H1 (cell line): ENCODE measurements around the gene DZIP1L. TPM values are rescaled to one million over a fixed set of nuclear protein-coding genes. Genes with fewer than 3 reads are reported as not detected.

ENCODE experiments used
- CTCF ChIA-PET: fragments of 300-600 bp; sonication (Branson Sonifier 250); formaldehyde crosslinking; loops from one replicate; lab custom pipeline; 2021; ENCODE audit not compliant: partially characterized antibody; lab: Charles Lee
- POLR2A ChIA-PET: fragments of 300-600 bp; sonication (Branson Sonifier 250); formaldehyde crosslinking; loops from one replicate; lab custom pipeline; 2021; ENCODE audit warnings: inconsistent platforms; ENCODE audit not compliant: partially characterized antibody; lab: Charles Lee
- DNase-seq, 2 experiments: peaks; one replicate each; pipeline versions ENCODE4 v3.0.0 to v3.0.0-alpha.2; 2010 to 2022; ENCODE audit warnings: low spot score in 2 of 2, low read depth in 1 of 2, mixed read lengths in 1 of 2
- FAIRE-seq: peaks from 2 replicates; lab custom pipeline; 2011; peaks lifted over from hg19 to GRCh38; lab: Jason Lieb, UNC
- H2AFZ ChIP-seq: 2 replicates; pipeline ENCODE4 v1.8.1; 2012; ENCODE audit warnings: low read length, inconsistent platforms
- H2AK5ac ChIP-seq: 2 replicates; pipeline ENCODE4 v1.6.1; 2013; ENCODE audit warnings: low read depth, low read length
- H2BK120ac ChIP-seq: replicated peaks from 2 replicates; pipeline ENCODE3; 2013; ENCODE audit warnings: low read depth, low read length, inconsistent platforms
- H2BK12ac ChIP-seq: 2 replicates; pipeline ENCODE4 v1.6.1; 2013; ENCODE audit warnings: low read depth, low read length
- H2BK15ac ChIP-seq: 2 replicates; pipeline ENCODE4 v1.6.1; 2013; ENCODE audit warnings: low read length
- H2BK20ac ChIP-seq: 2 replicates; pipeline ENCODE4 v1.6.1; 2013; ENCODE audit warnings: low read length
- H2BK5ac ChIP-seq: 2 replicates; pipeline ENCODE4 v1.6.1; 2013; ENCODE audit warnings: low read depth, low read length
- H3K14ac ChIP-seq: 2 replicates; pipeline ENCODE4 v1.6.1; 2013; ENCODE audit warnings: inconsistent platforms; ENCODE audit not compliant: insufficient read length
- H3K18ac ChIP-seq: 2 replicates; pipeline ENCODE4 v1.6.1; 2013; ENCODE audit warnings: low read length; ENCODE audit errors: extremely low read depth
- H3K23ac ChIP-seq: 2 replicates; pipeline ENCODE4 v1.6.1; 2013; ENCODE audit warnings: inconsistent platforms; ENCODE audit not compliant: insufficient read length
- H3K23me2 ChIP-seq: 2 replicates; pipeline ENCODE4 v1.6.1; 2013; ENCODE audit warnings: low read depth, low read length
- H3K27ac ChIP-seq: 2 replicates; pipeline ENCODE4 v1.6.1; 2011; ENCODE audit warnings: low read depth, low read length, inconsistent platforms
- H3K27me3 ChIP-seq, 4 experiments: replicated peaks in 1 of 4; 1 replicate in 1 of 4; 2 replicates in 3 of 4; pipeline versions ENCODE4 v1.6.1 to v1.8.1; 2011 to 2013; ENCODE audit warnings: low read length in 3 of 4, mild to moderate bottlenecking in 3 of 4, inconsistent platforms in 2 of 4, mixed read lengths in 2 of 4, moderate library complexity in 1 of 4; ENCODE audit not compliant: control insufficient read depth in 3 of 4, insufficient read depth in 3 of 4; ENCODE audit errors: extremely low read depth in 1 of 4
- H3K36me3 ChIP-seq, 4 experiments: 2 replicates each; pipeline versions ENCODE4 v1.6.1 to v1.8.1; 2011 to 2013; ENCODE audit warnings: mild to moderate bottlenecking in 4 of 4, low read length in 3 of 4, moderate library complexity in 2 of 4, control low read depth in 1 of 4, inconsistent platforms in 1 of 4; ENCODE audit not compliant: insufficient read depth in 4 of 4, control insufficient read depth in 2 of 4
- H3K4ac ChIP-seq: replicated peaks from 2 replicates; pipeline ENCODE3; 2013; ENCODE audit warnings: low read length, low read depth, mixed read lengths, inconsistent platforms; ENCODE audit not compliant: insufficient read length
- H3K4me1 ChIP-seq, 4 experiments: replicated peaks in 1 of 4; 1 replicate in 1 of 4; 2 replicates in 3 of 4; pipeline versions ENCODE4 v1.6.1 to v1.8.1; 2011 to 2013; ENCODE audit warnings: low read length in 3 of 4, inconsistent platforms in 2 of 4, mixed read lengths in 1 of 4; ENCODE audit not compliant: insufficient read depth in 4 of 4, control insufficient read depth in 3 of 4
- H3K4me2 ChIP-seq, 2 experiments: 2 replicates each; pipeline versions ENCODE4 v1.6.1 to v1.8.1; 2011 to 2013; ENCODE audit warnings: low read depth in 2 of 2, low read length in 2 of 2, control low read depth in 1 of 2, inconsistent platforms in 1 of 2, mild to moderate bottlenecking in 1 of 2; ENCODE audit not compliant: insufficient read depth in 1 of 2
- H3K4me3 ChIP-seq, 4 experiments: fragments of 200-600, 300-600 bp in 1 of 4; sonication (generic), shearing (Covaris generic), sonication (Bioruptor Twin) in 1 of 4; 2 replicates each; pipeline versions ENCODE4 v1.5.1 to v1.8.1; 2011 to 2016; ENCODE audit warnings: low read length in 4 of 4, low read depth in 3 of 4, control low read depth in 2 of 4, inconsistent platforms in 2 of 4, mild to moderate bottlenecking in 2 of 4, mixed read lengths in 1 of 4, moderate library complexity in 1 of 4; ENCODE audit not compliant: insufficient read depth in 2 of 4; ENCODE audit errors: extremely low read depth in 1 of 4
- H3K56ac ChIP-seq: replicated peaks from 2 replicates; pipeline ENCODE3; 2013; ENCODE audit warnings: low read depth, mild to moderate bottlenecking, mixed read lengths, low read length, inconsistent platforms; ENCODE audit not compliant: insufficient read length
- H3K79me1 ChIP-seq: 2 replicates; pipeline ENCODE4 v1.6.1; 2013; ENCODE audit warnings: low read depth, low read length, control low read depth
- H3K79me2 ChIP-seq, 2 experiments: 2 replicates each; pipeline versions ENCODE4 v1.6.1 to v1.8.1; 2012 to 2013; ENCODE audit warnings: low read length in 2 of 2, mild to moderate bottlenecking in 2 of 2, inconsistent platforms in 1 of 2; ENCODE audit not compliant: insufficient read depth in 2 of 2, control insufficient read depth in 1 of 2
- H3K9ac ChIP-seq, 4 experiments: replicated peaks in 1 of 4; 1 replicate in 1 of 4; 2 replicates in 3 of 4; pipeline versions ENCODE4 v1.6.1 to v1.8.1; 2011 to 2013; ENCODE audit warnings: low read depth in 3 of 4, low read length in 3 of 4, control low read depth in 2 of 4, mild to moderate bottlenecking in 2 of 4, moderate library complexity in 2 of 4, inconsistent platforms in 1 of 4; ENCODE audit errors: extremely low read depth in 1 of 4
- H3K9me3 ChIP-seq, 2 experiments: 2 replicates each; pipeline versions ENCODE4 v1.6.1 to v1.8.1; 2012 to 2013; ENCODE audit warnings: mild to moderate bottlenecking in 2 of 2, moderate library complexity in 2 of 2, control low read depth in 1 of 2, inconsistent platforms in 1 of 2, low read depth in 1 of 2, low read length in 1 of 2, mixed read lengths in 1 of 2; ENCODE audit not compliant: insufficient read depth in 2 of 2
- H4K20me1 ChIP-seq, 2 experiments: replicated peaks in 1 of 2; 2 replicates each; pipeline versions ENCODE3 to v1.8.1; 2011 to 2013; ENCODE audit warnings: inconsistent platforms in 2 of 2, low read length in 2 of 2, mild to moderate bottlenecking in 1 of 2; ENCODE audit not compliant: insufficient read depth in 2 of 2, control insufficient read depth in 1 of 2
- H4K5ac ChIP-seq: 2 replicates; pipeline ENCODE4 v1.6.1; 2013; ENCODE audit warnings: low read length, low read depth, mixed read lengths, inconsistent platforms; ENCODE audit not compliant: insufficient read length
- H4K8ac ChIP-seq: 2 replicates; pipeline ENCODE4 v1.8.0; 2013; ENCODE audit warnings: mild to moderate bottlenecking, moderate library complexity, low read length, inconsistent platforms; ENCODE audit not compliant: insufficient read depth; ENCODE audit errors: extremely low read depth
- H4K91ac ChIP-seq: replicated peaks from 2 replicates; pipeline ENCODE3; 2013; ENCODE audit warnings: low read length, mixed read lengths, inconsistent platforms; ENCODE audit not compliant: insufficient read length
- BACH1 ChIP-seq: IDR thresholded peaks from 2 replicates; pipeline ENCODE4 v1.6.1; 2012; ENCODE audit warnings: low read length, improper control_type of control experiment
- CBX5 ChIP-seq: fragments of 300-800, 300-1000 bp; sonication (generic); IDR thresholded peaks from 2 replicates; pipeline ENCODE4 v1.7.1; 2016; ENCODE audit warnings: antibody characterized with exemption, low read length, low read depth
- CBX8 ChIP-seq: fragments of 300-800, 300-1000 bp; sonication (generic); IDR thresholded peaks from 2 replicates; pipeline ENCODE4 v1.7.1; 2016; ENCODE audit warnings: low read depth, low read length, borderline replicate concordance
- CTCF ChIP-seq, 3 experiments: IDR thresholded peaks; 1 replicate in 2 of 3; 2 replicates in 1 of 3; pipeline versions ENCODE4 v1.5.1 to v1.6.1; 2011; ENCODE audit warnings: low read length in 3 of 3, mild to moderate bottlenecking in 3 of 3, inconsistent platforms in 2 of 3, low read depth in 1 of 3, moderate library complexity in 1 of 3; ENCODE audit not compliant: insufficient read depth in 1 of 3; ENCODE audit errors: control extremely low read depth in 1 of 3
- GTF2F1 ChIP-seq: IDR thresholded peaks from 2 replicates; pipeline ENCODE4 v1.6.1; 2012; ENCODE audit warnings: low read depth, low read length, improper control_type of control experiment, borderline replicate concordance
- KDM4A ChIP-seq: IDR thresholded peaks from one replicate; pipeline ENCODE4 v1.7.1; 2012; ENCODE audit warnings: low read depth, mild to moderate bottlenecking, moderate library complexity, low read length, inconsistent platforms; ENCODE audit not compliant: severe bottlenecking
- KDM5A ChIP-seq: fragments of 200-600 bp; IDR thresholded peaks from 2 replicates; pipeline ENCODE4 v1.7.1; 2012; ENCODE audit warnings: mild to moderate bottlenecking, low read length, inconsistent platforms, mixed read lengths
- RAD21 ChIP-seq, 2 experiments: IDR thresholded peaks in 1 of 2; conservative IDR thresholded peaks in 1 of 2; 2 replicates each; pipeline ENCODE4 v1.6.1; 2011; ENCODE audit warnings: low read depth in 2 of 2, low read length in 2 of 2, improper control_type of control experiment in 1 of 2, inconsistent platforms in 1 of 2, mild to moderate bottlenecking in 1 of 2, moderate library complexity in 1 of 2
- SAP30 ChIP-seq: fragments of 300-600 bp; sonication (generic); IDR thresholded peaks from 2 replicates; pipeline ENCODE4 v1.7.1; 2012; ENCODE audit warnings: low read length, moderate library complexity, mild to moderate bottlenecking, inconsistent platforms; ENCODE audit not compliant: insufficient read depth, insufficient replicate concordance
- SP2 ChIP-seq: IDR thresholded peaks from 2 replicates; pipeline ENCODE4 v1.6.1; 2012; ENCODE audit warnings: mild to moderate bottlenecking, low read length, inconsistent platforms
- TCF12 ChIP-seq: IDR thresholded peaks from 2 replicates; pipeline ENCODE4 v1.6.1; 2011; ENCODE audit warnings: low read depth, mild to moderate bottlenecking, low read length
- WGBS, 2 experiments: shearing (Covaris generic) in 1 of 2; methylation state at CpG; one replicate each; pipeline versions ENCODE4 v1.1.6 to v1.1.7; 2013 to 2015; ENCODE audit warnings: low lambda C conversion rate in 2 of 2, mixed read lengths in 2 of 2, inconsistent platforms in 1 of 2, low coverage in 1 of 2, missing lambda C conversion rate in 1 of 2; ENCODE audit not compliant: insufficient replicate concordance in 2 of 2, insufficient coverage in 1 of 2, insufficient read length in 1 of 2; ENCODE audit errors: extremely low coverage in 1 of 2, missing lambda C conversion rate in 1 of 2; 5-methylcytosine and 5-hydroxymethylcytosine counted together
- polyA plus RNA-seq, 7 experiments: library from polyadenylated mRNA; depleted of rRNA in 3 of 7; stranded (reverse) in 5 of 7; unstranded in 2 of 7; fragments of >200 nt in 5 of 7; fragments of 200-250 nt in 2 of 7; gene quantifications; 1 replicate in 5 of 7; 2 replicates in 1 of 7; 4 replicates in 1 of 7; pipeline versions ENCODE4 v1.2.1 to v1.2.3, GENCODE V29; 2011 to 2013; ENCODE audit warnings: missing spikeins in 2 of 7, mixed read lengths in 2 of 7
- total RNA-seq: library from RNA; stranded (reverse); fragmentation: NEBNext Ultra II Directional; extraction: Animal tissue kit (Norgen Biotek cat#: 25700); gene quantifications from 2 replicates; pipeline ENCODE4 v1.2.1, GENCODE V29; 2021

Gene DZIP1L
- total and polyA plus RNA-seq, 2 of the 8 experiments (the other 6 are each of a cell fraction or from before 2014, with no cell fraction given) = 6.5 to 8.3 TPM

GRCh38 chr3:138132239-138132638 lies 16.8 kb upstream of the DZIP1L start, which contains the start of gene A4GNT:
A4GNT (minus strand) TSS chr3:138132390; CDS start chr3:138131256, 1,134 bp downstream.
- H3K4me3 ChIP-seq = no peak within 1 kb of the TSS
- H3K27me3 ChIP-seq = no peaks in the 10 kb centered on the region
- no peaks in the 10 kb centered on the region for H4K20me1 ChIP-seq
- DNase-seq (no peak), FAIRE-seq (no peak)
- 77% methylated on average over 1 of the region's 1 CpG; no CpG with 5 or more reads in 1 of the 2 experiments for WGBS, 2 experiments
- H3K79me1 ChIP-seq = no peaks in the 10 kb centered on the region
- H3K4ac ChIP-seq = no peak within 1 kb of the TSS
- no peak within 1 kb of the TSS for H2AK5ac ChIP-seq
- no peak within 1 kb of the TSS for H3K23ac ChIP-seq
- H3K14ac ChIP-seq = no peak within 1 kb of the TSS
- H3K18ac ChIP-seq = no peak within 1 kb of the TSS
- H4K8ac ChIP-seq = no peak within 1 kb of the TSS
- H3K9ac ChIP-seq = no peak within 1 kb of the TSS
- no peak within 1 kb of the TSS for H2BK20ac ChIP-seq
- no peaks in the 10 kb centered on the region for H3K23me2 ChIP-seq
- H2BK120ac ChIP-seq = no peak within 1 kb of the TSS
- no peak within 1 kb of the TSS for H3K56ac ChIP-seq
- no peak within 1 kb of the TSS for H2BK15ac ChIP-seq
- no peaks in the 10 kb centered on the region for H3K9me3 ChIP-seq
- H3K4me2 ChIP-seq = no peak within 1 kb of the TSS
- H3K79me2 ChIP-seq = no peaks in the 10 kb centered on the region
- H2BK12ac ChIP-seq = no peak within 1 kb of the TSS
- H4K5ac ChIP-seq = no peak within 1 kb of the TSS
- no peak within 1 kb of the TSS for H2AFZ ChIP-seq
- no peak within 1 kb of the TSS for H2BK5ac ChIP-seq
- no peak within 1 kb of the TSS for H3K27ac ChIP-seq
- no peaks in the 10 kb centered on the region for H3K36me3 ChIP-seq
- ChIA-PET CTCF (interaction anchor here (2.3 kb wide), 1 partner anchor 14 kb away, joined by 6 read pairs; no protein-coding TSS in a partner anchor), POLR2A (interaction anchor here (1.0 to 2.2 kb wide), 2 partner anchors 17 to 42 kb away, joined by 3 to 6 read pairs; partner anchors contain the start of genes DBR1 and DZIP1L)
- H4K91ac ChIP-seq = no peak within 1 kb of the TSS
- H3K4me1 ChIP-seq = no peaks in the 10 kb centered on the region
- TF ChIP-seq TCF12 = no peak
- TF ChIP-seq CBX8 = no peak
- no peak for TF ChIP-seq KDM4A
- TF ChIP-seq RAD21 (IDR thresholded peaks at IDR 0.05 in 1 of 2, conservative IDR thresholded peaks at IDR 0.05 in 1 of 2; ENCODE audit: low read depth in 2 of 2, low read length in 2 of 2) = no peak
- TF ChIP-seq BACH1 = no peak
- TF ChIP-seq CBX5 = no peak
- TF ChIP-seq KDM5A = no peak
- TF ChIP-seq SAP30 = no peak
- no peak for TF ChIP-seq GTF2F1
- TF ChIP-seq CTCF (IDR thresholded peaks at IDR 0.05; ENCODE audit: control extremely low read depth in 1 of 3, insufficient read depth in 1 of 3, low read depth in 1 of 3, low read length in 3 of 3) = no peak
- no peak for TF ChIP-seq SP2
